LNCaP clone FGC (cell line): ENCODE data around the gene IGF1.

Source experiments
- DNase-seq: peaks from one replicate; pipeline ENCODE4 v3.0.0-alpha.2; 2011; ENCODE audit warnings: low read depth
- H3K4me3 ChIP-seq: 2 replicates; pipeline ENCODE4 v1.5.1; 2011; ENCODE audit warnings: mild to moderate bottlenecking, low read depth, low read length, control low read depth
- TF ChIP-seq, protein P1 (sequence below): IDR thresholded peaks from 2 replicates; pipeline ENCODE4 v1.5.1; 2012; ENCODE audit warnings: mild to moderate bottlenecking; ENCODE audit not compliant: control insufficient read depth, insufficient read depth; ENCODE audit errors: extremely low read depth

IGF1 gene

DNA sequence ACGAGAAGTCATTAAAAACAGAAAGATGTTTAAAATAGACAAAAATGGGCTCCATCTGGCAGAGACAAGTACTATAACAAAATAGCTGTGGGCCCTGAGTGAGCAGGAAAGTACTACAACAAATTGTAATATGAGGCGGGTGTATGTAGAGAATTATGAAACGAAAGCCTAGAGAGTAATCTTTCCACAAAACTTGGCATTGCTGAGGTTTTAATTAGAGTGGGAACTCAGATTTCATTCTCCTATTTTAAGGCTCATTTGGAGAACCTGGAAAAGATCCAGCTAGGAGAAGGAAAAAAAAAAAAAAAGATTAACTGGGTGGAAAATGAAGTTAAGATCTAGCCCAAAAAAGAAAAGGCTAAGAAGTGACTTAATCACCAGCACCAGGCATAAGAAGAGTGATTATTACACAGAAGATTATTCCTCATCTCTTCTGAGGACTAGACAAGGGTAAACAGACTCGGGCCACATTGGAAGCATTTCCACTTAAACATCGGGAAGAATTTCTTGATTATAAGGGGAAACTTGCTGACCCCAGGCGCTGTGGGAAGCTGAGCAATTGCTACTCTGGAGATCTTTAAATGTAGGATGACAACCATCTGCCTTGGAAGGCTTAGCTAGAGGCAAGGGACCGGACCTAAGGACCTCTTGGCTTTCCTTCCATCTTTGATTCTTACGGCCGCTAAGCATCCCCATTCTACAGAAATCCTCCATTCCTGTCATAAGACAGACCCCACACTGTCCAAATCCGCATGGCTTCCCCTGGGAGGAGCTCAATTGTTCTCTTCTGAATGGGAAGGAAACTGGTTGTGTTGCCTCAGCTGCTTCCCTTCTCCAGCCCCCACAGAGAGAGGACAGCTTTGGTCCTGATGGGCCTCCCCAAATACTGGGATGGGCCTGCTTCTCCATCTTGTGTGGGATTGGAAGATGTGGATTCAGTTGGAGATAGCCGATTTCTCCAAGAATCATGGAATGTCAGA is 40.6 kb downstream of the IGF1 start:
- no peak overlapping the region for H3K4me3 ChIP-seq
- DNase-seq, result no peak
- TF ChIP-seq, protein P1, sequence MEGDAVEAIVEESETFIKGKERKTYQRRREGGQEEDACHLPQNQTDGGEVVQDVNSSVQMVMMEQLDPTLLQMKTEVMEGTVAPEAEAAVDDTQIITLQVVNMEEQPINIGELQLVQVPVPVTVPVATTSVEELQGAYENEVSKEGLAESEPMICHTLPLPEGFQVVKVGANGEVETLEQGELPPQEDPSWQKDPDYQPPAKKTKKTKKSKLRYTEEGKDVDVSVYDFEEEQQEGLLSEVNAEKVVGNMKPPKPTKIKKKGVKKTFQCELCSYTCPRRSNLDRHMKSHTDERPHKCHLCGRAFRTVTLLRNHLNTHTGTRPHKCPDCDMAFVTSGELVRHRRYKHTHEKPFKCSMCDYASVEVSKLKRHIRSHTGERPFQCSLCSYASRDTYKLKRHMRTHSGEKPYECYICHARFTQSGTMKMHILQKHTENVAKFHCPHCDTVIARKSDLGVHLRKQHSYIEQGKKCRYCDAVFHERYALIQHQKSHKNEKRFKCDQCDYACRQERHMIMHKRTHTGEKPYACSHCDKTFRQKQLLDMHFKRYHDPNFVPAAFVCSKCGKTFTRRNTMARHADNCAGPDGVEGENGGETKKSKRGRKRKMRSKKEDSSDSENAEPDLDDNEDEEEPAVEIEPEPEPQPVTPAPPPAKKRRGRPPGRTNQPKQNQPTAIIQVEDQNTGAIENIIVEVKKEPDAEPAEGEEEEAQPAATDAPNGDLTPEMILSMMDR, result no peak

DNA sequence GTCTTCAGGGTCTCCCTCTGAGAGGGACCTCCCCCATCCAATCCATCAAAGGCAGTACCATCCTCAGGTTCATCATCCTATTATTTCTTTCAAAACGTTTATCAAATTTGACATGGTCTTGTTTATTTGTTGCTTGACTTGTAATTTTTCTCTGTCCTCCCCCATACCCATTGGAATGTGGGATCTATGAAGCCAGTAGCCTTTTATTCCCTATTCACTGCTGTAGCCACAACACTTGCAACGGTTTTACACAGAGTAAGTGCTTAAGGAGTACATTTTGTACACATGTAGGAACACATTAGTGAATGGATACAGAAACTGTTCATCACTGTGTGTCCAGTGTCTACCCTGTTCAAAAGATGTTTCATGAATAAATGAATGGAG is 41.5 kb downstream of the IGF1 start:
- DNase-seq, result no peak
- TF ChIP-seq, protein P1, result no peak
- no peak overlapping the region for H3K4me3 ChIP-seq

DNA sequence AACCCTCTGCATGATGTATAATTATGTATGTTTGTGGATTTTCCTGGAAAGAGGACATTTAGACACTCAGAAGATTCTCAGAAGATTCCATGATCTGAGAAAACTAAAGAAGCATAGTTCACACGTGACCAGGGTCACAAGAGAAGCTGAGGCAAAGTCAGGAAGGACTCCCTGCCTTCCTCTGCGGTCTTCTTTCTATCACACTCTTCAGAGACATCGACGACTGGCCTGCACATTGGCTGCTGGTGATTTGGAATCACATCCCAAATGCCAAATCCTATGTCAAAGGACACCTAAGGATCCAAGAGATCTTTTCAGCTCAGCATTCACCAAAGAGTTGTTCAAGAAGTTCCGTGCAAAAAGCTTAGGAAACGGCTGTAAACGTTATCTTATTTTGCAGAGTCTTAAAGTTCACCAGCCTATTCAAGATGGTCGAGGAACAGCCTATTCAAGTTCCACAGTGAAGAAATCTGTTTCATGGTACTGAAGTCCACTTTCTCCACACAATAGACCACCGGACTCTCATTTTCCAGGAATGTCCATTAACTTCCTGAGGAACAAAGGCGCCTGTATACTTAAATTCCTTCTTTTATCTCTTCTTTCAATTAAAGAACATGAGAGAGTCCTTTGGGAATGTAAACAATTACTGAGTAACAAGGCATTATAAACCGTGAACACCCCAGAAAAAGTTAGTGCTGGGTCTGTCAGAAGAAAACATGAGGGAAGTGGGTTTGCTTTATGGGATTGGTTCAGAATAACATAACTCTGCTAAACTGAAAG is 42.1 kb downstream of the IGF1 start:
- H3K4me3 ChIP-seq, result no peak overlapping the region
- TF ChIP-seq, protein P1, result no peak
- no peak for DNase-seq

DNA sequence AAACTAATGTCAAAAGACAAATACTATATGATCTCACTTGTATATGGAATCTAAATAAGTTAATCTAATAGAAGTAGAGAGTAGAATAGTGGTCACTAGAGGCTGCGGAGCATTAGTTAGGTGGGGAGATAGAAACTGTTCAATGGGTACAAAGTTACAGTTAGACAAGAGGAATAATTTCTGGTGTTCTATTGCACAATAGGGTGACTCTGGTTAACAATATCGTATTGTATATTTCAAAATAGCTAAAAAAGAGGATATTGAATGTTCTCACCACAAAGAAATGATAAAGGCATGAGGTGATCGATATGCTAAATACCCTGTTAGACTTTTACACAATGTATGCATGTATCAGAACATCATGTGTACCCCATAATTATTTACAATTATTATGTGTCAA is 42.9 kb downstream of the IGF1 start:
- TF ChIP-seq, protein P1, result no peak
- no peak for DNase-seq
- H3K4me3 ChIP-seq, result no peak overlapping the region

DNA sequence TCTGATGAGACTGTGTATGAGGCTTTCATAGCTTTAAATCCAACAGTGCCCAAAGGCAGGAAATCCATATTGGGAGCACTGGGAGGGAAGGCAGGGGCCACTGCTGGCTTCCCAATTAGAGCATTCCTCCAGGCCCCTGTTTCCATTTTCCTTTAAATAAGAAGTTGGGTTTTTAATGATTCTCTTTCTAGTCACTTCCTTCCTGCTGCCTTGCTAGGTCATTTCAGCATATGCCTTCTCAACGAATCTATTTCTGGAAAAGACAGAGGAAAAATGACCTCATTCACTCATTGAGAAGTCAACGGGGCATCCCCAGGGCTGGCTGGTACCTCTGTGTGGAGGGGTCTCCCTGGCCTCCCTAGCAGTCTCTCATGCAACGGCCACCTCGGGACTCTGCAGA is 43.5 kb downstream of the IGF1 start:
- DNase-seq, result no peak
- H3K4me3 ChIP-seq, result no peak overlapping the region
- TF ChIP-seq, protein P1, result no peak

DNA sequence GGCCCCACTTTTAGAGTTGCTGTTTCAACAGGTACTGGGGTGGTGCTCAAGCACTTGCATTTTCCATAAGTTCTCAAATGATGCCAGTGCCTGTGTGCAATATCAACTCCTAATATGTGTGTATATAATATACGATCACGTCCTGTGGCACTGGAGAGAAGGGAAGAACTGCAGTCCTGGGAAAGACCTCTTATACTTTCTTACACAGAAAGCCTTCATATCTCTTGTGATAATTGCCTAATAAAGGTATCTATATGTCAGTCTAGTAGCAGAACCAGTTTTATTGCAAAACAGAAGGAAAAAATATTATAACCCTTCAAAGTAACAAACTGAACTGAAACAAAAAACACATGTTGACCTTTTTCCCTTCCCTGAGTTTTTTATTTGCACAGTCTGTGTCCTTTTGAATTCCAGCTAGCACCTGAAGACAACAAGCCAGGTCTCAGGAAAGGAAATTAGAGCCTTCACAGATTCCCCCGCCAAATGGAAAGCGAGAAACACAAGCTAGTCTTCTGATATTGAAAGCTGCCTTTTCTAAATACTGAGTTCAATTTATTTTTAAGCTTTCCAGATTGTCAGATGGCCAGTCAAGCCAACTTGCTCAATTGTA is 44.4 kb downstream of the IGF1 start:
- TF ChIP-seq, protein P1, result no peak
- H3K4me3 ChIP-seq, result no peak overlapping the region
- DNase-seq, result no peak
